GM19035 (cell line): ENCODE data around the gene MEIS3.

Experiments
- ATAC-seq: cut with Tn5 transposase; IDR thresholded peaks from one replicate; pipeline ENCODE4 v1.9.1; 2021; ENCODE audit not compliant: unreplicated experiment

MEIS3 gene

DNA sequence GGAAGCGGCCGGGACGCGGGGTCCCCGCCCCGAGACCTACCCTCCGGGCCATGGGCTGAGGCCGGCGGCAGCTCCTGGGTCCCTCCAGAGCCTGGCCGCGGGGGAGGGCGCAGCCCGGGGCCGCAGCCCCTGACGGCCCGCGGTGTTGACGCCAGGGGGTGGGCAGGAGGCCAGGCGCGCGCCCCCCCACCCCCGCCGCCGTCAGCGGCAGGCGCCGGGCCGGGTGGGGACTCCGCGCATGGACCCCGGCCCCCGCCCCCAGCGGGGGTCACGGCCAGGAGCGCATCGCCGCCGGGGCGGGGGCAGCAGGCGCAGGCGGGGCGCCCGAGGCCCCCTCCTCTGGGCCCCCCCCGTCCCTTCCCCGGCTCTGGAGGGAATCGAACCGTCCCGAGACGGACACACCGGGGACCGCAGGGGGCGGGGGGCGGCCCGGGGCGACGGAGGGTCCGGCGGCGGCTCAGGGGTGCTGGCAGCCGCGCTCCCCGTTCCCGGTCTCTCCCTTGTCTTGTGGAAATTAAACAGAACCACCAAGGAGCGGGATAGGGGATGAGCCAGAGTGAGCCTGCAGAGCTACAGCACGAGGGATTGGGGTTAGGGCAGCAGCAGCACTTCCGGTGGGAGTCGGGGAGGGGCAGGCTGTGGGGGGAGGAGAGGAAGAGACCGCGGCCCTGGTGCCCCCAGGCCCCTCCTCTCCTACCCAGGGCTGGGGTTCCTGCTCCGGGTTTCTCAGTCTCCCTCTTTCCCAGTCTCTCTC lies at the start of gene MEIS3:
Gene MEIS3, minus strand, starts transcription at position 498 of the 754 bp plus-strand sequence. Its CDS starts 446 bp downstream, at position 52.
- ATAC-seq = no peak

DNA sequence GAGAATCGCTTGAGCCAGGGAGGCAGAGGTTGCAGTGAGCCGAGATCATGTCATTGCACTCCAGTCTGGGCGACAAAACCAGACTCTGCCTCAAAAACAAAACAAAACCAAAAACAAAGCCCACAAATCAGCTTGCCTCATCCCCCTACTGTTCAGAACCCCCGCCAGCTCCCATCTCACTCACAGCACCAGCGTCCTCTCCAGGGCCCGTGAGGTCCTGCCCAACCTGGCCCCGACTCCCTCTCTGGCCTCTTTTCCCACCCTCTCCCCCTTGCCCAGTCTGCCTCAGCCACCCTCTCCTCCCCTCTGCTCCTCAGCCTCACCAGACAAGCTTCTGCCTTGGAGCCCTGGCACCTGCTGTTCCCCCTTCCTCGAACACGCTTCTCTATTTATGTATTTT lies 48.6 kb upstream of the MEIS3 start:
- ATAC-seq = no peak

DNA sequence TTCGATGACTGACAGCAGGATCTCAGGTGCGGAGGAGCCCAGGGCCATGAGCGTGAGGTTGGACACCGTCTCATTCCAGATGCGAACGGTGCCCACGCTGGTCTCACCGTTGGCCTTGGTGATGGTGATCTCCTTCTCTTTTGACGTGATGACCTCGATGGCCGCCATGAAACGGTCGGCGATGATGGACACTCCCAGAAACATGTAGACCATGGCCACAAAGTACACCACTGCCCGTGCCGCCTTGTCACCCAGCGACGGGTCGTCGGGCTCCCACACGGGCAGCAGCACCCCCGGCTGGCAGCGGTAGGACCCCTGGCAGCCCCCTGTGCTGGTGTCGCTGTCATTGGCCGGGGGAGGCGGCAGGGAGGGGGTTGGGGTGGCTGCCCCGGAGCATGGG lies 46.6 kb upstream of the MEIS3 start:
- ATAC-seq = no peak

DNA sequence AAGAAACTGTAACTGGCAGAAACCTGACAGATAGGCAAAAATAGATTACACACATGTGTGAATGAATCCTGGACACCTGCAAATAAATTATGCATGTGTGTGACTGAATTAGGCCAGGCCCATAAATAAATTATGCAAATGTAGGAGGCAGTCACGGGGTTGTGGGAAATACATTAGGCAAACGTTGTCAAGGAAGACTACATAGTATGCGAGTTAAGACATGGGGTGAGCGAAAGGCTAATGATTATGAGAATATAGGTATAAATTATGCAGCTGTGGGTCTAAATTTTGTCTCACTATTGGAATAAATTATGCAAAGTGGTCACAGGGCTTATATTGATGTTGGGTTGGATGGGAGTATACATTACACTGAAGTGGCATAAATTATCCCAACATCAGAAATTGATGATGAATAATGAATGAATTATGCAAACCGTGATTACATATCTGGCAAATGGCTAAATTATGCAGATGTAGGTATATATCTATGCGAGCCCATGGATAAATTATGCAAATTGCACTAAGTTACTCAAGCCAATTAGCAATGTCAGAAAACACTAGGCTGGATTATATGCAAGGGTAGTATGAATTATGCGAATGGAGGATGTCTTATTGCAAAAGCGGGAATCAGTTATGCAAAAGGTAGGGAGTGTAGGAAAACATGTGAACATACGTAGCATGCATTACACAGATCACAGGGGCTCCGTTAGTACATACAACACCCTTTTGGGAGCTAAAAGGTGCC lies 45.5 kb upstream of the MEIS3 start:
- no peak for ATAC-seq

DNA sequence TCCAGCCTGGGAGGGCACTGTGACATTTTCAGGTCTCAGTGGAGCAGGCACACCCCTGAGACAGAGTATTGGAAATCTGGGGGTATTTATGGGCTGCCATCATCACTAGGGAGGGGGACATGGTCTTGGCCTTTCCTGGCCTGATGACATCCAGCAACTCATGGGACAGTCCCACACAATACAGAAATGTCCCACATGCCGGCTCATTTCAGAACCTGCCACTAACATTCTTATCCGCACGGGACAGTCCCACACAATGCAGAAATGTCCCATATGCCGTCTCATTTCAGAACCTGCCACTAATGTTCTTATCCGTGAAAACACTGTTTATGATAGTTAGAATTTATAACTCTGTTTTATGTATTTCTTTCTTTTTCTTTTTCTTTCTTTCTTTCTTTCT lies 42.5 kb upstream of the MEIS3 start:
- ATAC-seq = no peak

DNA sequence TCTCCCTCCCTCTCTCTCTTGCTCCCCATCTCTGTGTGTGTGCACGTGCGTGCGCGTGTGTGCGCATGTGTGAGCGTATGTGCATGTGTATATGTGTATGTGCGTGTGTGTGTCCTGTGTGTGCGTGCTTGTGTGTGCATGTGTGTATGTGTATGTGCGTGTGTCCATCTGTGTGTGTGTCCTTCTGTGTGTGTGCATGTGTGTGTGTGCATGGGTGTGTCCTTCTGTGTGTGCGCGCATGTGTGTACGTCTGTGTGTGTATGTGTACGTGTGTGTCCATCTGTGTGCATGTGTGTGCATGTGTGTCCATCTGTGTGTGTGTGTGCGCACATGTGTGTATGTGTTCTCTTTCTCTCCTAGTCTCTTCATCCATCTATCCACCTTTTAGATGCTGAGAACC lies 40.1 kb upstream of the MEIS3 start:
- ATAC-seq = no peak

DNA sequence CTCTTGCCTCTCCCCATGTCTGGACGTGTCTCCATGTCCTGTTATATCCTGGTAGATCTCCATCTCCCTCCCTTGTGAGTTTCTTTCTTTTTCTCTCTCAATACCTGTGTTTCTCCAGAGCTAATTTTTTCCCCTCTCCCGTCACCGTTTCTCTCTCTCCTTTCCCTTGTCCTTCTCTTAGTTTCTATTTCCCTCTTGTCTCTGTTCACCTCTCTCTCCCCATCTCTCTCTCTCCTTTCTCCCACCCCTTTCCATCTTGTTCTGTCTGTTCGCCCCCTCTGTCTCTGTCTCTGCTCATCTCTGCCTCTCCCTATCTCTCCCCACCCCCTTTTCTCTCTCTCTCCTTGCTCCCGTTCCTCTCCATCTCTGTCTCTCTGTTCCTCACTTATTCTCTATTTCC lies 39.3 kb upstream of the MEIS3 start:
- no peak for ATAC-seq

DNA sequence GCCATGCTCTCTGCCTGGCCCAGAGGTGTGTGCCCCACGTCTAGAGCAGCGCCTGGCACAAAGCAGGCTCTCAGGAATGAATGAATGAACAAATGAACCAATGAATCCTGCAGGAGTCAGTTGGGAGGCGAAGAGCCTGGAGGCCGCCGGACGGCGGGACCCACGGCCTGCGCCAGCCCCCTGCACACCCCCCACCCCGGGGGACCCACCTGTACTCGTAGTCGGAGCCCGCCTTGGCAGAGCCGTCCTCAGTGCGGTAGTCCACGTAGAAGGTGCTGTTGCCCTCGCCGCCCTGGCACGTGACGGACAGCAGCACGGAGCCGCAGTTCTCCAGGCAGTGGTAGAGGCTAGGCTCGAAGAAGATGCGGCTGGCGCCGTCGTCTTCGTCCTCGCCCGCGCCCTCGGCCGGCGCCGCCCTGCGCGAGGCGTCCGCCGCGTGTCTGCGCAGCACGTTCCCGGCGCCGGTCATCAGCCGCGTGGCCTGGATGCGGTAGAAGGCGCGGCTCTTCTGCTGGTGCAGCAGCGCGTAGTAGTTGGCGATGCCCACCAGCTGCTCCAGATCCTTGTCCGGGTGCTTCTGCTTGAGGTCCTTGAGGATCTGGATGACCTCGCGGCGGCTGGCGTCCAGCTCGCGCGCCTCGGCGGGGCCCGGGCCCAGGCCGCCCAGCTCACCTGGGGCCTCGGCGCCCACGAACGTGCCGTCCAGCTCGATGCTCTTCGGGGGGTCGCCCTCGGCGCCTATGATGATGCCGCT lies 37.6 kb upstream of the MEIS3 start:
- no peak for ATAC-seq

DNA sequence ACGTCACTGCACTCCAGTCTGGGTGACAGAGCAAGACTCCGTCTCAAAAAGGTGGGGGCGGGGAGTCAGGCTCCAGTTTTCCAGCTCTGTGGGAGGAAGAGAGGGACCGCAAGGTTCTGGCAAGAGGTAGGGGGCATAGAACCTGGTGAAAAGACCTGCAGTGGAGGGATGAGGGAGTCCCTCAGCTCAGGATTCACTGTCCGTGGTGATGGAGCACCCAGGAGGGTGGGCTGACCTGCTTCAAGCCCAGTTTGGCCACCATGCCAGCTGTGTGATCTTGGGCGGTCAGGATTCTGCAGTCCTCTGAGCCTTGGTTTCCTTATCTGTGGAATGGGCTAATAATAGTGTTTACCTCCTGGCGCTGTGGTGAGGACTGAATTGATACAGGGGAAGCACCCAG lies 31.2 kb upstream of the MEIS3 start:
- no peak for ATAC-seq

DNA sequence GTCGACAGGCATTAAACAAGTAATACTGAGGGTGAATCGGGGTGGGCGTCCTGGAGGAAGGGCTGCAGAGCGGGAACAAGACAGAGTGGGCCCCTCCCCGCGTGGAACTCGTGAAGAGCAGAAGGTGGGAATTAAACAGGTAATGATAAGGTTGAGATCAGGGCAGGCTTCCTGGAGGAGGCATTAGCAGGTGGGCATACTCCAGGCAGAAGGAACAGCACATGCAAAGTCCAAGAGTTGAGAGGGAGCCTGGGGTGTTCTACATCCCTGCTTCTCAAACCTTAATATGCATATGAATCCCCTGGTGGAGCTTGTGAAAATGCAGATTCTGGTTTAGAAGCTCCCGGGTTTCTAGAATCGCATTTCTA lies 29.0 kb upstream of the MEIS3 start:
- no peak for ATAC-seq

DNA sequence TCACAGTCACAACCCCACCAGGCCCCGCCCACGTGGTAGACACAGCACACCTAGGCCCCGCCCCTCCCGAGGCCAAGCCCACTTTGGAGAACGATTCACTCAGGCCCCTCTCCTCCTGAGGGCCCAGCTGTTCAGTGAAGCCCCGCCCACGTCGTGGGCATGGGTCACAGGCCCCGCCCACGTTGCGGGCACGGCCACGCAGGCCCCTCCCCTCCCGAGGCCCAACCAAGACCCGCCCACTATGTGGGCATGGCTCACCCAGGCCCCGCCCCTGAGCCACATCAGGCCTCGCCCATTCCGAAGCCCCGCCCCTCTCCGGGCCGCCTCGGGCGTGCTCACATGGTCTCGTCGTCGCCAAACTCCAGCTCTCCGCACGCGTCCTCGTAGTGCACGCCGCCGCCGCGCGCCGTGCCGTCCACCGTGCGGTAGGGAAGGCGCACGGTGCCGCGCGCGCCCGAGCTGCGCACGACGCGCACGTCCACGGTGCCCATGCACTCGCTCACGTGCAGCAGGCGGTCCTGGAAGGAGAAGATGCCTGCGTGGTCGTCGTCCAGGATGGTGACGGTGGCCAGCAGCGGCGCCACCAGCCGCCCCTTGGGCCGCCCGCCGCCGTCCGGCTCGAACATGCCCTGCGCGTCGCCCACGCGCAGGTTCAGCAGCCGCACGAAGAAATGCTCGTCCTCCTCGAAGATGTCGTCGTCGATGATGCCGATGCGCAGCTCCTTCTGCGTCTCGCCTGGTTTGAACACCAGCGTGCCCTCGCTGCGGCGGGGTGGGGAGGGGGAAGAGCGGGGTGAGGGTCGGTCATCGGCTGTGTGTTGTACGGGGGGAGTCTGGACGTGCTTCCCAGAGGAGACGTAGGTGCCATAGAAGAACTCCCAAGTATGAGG lies 28.4 kb upstream of the MEIS3 start:
- no peak for ATAC-seq

DNA sequence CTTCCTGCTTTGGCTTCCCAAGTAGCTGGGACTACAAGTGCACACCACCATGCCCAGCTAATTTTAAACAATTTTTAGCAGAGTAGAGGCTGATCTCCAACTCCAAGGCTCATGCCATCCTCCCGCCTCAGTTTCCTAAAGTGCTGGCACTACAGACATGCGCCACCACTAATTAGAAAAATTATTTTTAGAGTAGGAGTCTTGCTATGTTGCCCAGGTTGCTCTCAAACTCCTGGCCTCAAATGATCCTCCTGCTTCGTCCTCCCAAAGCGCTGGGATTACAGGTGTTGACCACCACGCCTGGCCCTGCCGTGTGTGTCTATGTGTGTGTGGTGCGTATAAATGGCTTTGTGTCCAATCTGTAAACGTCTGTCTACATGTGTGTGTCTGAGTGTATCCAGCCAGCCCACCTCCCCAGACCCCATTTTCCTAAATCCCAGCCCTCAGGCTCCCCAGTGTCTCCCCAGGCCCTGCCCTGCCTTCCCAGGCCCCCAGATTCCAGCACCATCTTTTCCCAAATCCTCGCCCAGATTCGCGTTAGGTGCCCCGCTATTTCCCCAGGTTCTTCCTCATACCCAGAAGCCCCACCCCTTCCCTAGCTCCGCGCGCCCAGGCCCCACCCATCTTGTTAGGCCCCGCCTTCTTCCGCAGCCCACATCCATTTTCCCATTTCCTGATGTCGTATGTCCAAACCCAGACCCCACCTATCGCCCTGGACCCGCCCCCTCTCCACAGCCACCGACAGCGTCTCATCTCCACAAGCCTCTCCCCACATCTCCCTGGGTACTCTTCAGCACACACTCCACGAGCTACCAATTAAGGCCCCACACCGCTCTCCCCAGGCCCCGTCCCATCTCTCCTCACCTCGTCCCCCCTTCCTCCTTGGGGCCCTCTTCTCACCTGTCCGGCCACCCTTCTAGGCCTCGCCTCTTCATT lies 27.5 kb upstream of the MEIS3 start:
- no peak for ATAC-seq

DNA sequence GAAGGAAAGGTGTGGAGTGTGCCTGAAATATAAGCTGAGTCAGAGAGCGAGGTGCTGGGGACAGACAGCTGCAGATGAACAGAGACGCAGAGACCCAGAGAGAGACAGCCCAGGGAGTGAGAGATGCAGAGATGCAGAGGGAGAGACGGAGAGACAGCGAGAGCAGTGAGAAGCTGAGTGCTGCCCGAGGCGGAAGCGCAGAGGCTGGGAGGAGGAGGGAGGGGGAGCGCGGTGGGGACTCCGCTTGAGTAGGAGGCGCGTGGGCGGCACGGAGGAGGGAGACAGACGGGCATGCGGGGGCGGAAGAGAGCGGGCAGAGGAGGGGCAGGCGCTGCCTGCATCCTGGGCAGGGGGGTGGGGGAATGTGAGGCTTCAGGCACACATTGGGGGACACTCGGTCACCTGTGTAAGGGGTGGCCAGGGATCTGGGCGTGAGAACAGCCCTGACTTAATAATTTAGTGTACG lies 26.6 kb upstream of the MEIS3 start:
- ATAC-seq = no peak

DNA sequence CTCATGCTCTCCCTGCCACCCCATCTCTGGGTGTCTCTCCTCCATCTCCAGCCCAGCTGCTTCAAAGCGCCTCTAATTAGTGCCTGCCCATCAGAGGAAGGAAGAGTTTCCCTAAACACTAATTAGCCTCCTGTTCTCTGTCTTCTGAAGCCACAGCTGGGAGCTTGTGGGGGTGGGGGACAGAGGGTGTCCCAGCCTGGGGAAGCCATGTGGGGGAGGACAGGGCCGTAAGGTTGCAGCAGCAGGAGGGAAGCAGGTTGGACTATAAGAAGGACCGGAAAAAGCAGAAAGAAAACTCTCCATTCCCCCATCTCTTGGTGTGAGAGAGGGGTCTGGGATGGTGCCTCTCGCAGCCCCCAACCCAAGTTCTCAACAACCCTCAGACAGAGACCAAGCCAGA lies 26.2 kb upstream of the MEIS3 start:
- ATAC-seq = no peak

DNA sequence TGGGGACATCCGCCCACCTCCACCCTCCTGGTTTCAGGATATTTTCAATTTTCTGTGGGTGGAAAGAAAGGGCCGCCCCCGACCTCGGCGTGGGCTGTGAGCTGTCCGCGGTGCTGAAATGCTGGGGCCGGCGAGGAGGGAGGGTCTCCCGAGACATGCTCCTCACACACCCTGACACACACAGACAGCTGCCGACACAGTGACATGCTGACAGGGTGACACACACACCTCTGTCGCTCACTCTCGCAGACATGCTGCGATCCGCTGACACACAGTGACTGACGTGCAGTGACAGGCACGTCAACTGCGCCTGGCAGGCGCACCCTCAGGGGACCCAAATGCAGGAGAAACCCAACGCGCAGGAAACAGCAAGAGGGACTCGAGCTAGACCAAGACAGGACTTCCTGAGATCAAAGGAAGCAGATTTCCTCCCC lies 25.1 kb upstream of the MEIS3 start:
- no peak for ATAC-seq

DNA sequence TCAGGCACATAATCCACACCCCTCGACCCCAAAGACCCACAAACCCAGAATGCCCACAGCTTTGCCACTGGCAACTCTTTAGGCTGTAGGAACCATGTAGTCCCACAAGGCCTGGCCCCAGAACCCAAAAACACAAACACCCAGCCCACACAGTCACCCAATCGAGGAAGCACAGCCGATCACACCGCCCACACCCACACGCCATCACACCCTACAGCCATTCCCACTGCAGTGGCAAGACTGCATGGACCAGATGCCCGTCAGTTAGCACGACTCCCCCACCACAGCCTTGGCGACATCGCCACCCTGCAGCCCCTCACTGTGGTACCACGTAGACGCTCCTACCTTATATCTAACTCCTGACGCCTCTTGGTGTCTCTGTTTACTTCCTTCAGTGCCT lies 24.0 kb upstream of the MEIS3 start:
- no peak for ATAC-seq

DNA sequence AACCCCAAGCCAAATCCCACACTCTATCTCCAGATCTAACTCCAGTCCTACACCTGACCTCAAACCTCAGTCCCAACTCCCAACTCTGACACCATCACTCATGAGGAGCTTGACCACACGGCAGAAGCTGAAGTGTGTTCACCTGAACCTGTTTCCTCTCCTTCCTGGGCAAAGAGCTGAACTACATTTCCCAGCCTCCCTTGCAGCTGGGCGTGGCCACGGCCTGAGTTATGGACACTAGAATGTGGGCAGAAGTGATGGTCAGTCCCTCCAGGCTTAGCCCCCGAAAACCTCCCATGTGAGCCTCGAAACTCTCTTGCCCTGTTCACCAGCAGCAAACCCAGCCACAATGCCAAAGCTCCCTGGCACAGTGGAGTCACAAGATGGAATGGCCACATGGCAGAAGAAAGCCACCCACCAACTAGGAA lies 19.5 kb upstream of the MEIS3 start:
- ATAC-seq = no peak

DNA sequence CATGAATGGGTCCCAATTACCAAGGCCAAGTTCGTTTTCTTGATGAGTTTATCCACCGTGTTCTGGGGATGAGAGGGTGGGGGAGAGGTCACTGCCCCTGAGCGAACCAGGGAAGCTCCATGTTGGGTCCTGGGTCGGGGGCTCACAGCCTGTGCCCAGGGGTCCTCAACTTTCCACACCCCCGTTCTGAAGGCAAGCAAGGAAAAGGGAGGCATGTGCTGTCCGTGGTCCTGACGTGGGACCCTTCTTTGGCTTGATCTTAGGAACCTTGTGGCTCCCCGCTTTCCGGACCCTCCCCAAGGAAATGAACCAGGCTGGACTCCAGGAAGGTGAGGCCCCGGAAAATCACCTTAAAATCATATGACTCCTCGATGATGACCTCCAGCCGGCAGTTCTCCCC lies 18.2 kb upstream of the MEIS3 start:
- ATAC-seq = no peak

DNA sequence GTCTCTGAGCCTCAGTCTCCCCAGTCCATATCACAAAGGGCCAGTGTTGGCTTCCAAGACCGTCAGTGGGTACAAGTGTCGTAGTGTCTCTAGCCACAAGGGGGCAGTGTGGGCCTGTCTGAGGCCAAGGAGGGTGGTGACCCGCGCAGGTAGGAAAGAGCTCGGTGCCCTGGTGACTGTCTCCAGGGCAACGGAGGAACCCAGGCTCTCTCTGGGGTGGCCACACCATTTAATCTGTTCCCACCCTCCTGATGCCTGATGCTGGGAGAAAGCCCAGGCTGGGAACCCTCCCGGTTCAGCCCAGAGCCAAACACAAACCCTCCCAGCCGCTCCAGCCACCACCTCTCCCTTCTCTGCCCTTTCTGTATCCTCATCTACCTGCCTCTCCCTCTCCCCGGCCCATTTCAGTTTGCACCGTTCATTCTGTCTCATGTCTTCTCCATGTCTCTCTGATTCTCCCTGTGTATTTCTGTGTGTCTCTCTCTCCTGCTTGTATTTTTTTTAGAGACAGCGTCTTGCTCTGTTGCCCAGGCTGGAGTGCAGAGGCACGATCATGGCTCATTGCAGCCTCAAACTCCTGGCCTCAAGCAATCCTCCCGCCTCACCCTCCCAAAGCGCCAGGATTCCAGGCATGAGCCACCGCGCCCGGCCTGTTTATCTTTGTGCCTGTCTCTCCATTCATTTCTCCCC lies 17.5 kb upstream of the MEIS3 start:
- ATAC-seq = no peak
